Neural progenitor cell (in vitro differentiated cells): ENCODE data around the gene AKR1B1.

Source experiments
- EZH2 ChIP-seq: fragments of 200-600 bp; sonication (generic); IDR thresholded peaks from 2 replicates; pipeline ENCODE4 v1.6.1; 2017; ENCODE audit warnings: antibody characterized with exemption, mild to moderate bottlenecking, moderate library complexity
- EZH2phosphoT487 ChIP-seq: fragments of 200-600 bp; sonication (generic); IDR thresholded peaks from 2 replicates; pipeline ENCODE4 v1.6.1; 2017; ENCODE audit warnings: antibody characterized with exemption
- TF ChIP-seq, protein P1 (sequence below): fragments of 200-600 bp; sonication (generic); IDR thresholded peaks from 2 replicates; pipeline ENCODE4 v1.5.1; 2017; ENCODE audit warnings: antibody characterized with exemption, mild to moderate bottlenecking

DNA sequence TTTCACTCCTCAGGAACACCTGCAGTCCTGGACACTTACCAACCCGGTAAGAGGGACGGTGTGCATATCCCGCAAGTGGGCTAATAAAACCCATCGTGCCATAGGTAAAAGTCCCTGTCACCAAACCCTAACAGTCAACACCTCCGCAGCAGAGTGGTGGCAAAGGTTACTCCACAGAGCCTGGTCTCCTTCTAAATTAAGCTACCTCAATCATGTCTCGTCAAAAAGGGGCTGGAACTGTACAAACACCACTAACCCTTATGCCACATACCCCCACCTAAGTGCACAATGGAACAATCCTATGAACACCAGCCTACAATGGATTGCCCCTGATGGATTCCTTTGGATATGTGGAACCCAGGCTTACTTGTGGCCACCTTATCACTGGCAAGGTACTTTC is 9.6 kb upstream of the AKR1B1 start:
- TF ChIP-seq, protein P1, sequence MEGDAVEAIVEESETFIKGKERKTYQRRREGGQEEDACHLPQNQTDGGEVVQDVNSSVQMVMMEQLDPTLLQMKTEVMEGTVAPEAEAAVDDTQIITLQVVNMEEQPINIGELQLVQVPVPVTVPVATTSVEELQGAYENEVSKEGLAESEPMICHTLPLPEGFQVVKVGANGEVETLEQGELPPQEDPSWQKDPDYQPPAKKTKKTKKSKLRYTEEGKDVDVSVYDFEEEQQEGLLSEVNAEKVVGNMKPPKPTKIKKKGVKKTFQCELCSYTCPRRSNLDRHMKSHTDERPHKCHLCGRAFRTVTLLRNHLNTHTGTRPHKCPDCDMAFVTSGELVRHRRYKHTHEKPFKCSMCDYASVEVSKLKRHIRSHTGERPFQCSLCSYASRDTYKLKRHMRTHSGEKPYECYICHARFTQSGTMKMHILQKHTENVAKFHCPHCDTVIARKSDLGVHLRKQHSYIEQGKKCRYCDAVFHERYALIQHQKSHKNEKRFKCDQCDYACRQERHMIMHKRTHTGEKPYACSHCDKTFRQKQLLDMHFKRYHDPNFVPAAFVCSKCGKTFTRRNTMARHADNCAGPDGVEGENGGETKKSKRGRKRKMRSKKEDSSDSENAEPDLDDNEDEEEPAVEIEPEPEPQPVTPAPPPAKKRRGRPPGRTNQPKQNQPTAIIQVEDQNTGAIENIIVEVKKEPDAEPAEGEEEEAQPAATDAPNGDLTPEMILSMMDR, result no peak
- TF ChIP-seq EZH2 (no peak), EZH2phosphoT487 (no peak)
